GM18907 (cell line): ENCODE results near the gene RPS29.
"Not testable (repeated sequence)": the region's sequence is repeated elsewhere in the genome, so short reads cannot be mapped to it uniquely, and the experiment has no call there.

Experiments
- ATAC-seq: cut with Tn5 transposase; IDR thresholded peaks from one replicate; pipeline ENCODE4 v1.9.1; 2021; ENCODE audit warnings: mild to moderate bottlenecking, moderate library complexity; ENCODE audit not compliant: unreplicated experiment

Gene RPS29

DNA sequence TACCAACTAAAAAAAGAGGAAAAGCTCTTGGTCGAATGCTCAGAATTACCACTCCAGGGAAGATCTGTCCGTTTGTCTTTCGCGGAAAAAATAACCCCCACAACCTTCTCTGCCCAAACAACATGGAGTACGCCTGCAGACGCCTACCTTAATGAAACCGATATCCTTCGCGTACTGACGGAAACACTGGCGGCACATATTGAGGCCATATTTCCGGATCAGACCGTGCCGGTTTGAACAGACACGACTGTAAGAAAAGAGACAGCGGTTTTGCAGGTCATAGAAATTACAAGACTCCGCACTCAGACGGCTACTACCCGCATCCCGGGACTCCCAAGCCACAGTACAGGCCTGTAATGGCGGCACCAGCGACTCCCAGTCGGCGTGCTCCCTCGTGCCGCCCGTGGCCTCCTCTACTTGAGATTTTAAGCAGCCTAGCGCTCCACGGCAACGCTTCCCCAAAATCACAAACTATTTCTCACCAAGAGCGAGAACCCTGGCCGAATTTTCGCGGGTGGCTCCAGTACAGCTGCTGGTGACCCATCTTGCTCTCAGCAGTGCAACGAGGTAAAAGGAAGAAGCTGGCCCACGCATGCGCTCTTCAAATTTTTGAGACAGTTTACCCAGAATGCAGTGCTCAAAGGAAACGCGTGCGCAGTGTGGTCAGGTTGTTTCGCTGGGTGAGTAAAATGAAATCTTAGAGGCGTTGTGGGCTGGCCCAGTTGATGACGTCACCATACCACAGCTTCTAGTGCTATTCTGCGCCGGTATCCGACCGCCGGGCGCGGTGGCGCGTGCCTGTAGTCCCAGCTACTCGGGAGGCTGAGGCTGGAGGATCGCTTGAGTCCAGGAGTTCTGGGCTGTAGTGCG is at the start of gene RPS29:
Gene RPS29, minus strand, starts transcription at position 578 of the 870 bp plus-strand sequence. Its CDS starts 34 bp downstream, at position 544.
- ATAC-seq: peak; percentile 91

DNA sequence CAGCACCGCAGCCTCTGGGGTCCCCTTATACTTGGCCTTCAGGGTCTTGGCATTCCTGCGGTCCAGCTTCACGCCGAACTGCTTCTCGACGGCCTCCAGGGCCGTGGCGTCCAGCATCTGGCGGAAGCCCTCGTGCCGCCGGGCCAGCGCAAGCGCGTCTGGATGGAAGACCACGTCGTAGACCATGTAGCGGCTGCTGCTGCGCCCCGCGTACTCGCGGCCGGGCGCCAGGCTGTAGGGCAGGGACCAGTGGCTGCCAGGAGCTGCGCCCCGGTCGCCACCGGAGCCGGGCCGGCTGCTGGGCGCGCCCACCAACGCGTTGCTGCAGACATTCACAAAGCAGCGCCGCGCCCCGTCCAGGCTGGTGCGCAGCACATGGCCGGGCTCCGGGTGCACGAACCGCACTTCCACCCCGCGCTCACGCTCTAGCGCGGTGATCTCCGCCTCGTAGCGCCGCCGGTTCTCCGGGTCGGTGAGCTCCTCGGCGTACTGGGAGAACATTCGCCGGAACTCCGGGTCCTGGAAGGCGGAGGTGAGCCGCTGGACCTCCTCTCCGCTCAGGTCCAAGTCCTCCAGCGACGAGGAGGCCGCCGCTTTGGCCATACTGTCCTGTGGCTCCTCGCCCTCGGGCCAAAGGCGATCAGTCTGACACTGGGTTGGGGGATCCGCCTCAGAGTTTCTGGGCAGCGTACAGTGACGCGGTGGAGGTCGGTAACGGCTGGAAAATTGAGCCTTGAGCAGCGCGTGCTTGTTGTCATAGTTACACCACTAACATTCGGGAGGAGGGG is 48.6 kb upstream of the RPS29 start, which contains the start of gene DNAAF2:
Gene DNAAF2, minus strand, starts transcription at position 698 of the 788 bp plus-strand sequence. Its CDS starts 95 bp downstream, at position 603.
- peak; percentile 39 for ATAC-seq

DNA sequence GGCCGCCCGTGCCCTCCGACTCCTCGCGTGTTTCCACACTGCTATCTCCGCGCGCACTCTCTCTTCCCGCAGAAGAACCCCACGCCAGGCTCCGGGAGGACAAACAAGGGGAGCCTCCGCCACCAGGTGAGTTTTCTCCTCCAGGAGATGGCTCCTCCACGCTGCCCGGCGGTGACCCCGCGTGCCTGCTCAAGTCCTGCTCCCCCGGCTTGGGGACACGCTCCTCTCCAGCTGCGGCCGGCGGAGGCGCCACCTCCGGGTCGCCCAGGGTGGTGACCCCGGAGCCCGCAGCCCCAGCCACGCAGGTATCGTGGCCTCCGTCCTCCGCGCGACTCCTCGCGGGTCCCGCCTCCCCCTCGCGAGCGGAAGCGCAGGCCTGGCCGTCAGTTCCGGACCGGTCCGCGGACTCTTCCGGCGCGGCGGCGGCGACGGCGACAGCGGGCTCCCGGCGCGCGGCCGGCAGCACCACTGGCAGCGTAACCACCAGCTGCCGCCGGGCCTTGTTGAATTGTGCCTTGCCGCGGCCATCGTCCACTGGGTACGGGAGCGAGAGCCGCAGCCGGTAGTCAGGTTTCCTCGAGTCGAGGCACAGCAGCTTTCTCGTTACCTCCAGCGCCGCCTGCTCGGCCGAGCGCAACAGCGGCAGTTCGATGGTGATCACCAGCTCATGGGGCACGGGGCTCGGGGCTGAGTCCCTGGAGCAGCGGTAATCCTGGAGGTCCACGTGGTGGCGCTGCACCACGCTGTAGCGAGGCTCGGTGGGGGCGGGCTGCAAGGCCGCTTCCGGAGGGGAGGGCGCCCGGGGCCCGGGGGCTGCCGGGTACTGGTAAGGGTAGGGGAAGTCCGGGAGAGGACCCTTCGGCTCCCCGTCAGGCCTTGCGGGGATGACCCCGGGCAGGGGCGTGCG is 47.7 kb upstream of the RPS29 start:
- peak; percentile 81 for ATAC-seq

DNA sequence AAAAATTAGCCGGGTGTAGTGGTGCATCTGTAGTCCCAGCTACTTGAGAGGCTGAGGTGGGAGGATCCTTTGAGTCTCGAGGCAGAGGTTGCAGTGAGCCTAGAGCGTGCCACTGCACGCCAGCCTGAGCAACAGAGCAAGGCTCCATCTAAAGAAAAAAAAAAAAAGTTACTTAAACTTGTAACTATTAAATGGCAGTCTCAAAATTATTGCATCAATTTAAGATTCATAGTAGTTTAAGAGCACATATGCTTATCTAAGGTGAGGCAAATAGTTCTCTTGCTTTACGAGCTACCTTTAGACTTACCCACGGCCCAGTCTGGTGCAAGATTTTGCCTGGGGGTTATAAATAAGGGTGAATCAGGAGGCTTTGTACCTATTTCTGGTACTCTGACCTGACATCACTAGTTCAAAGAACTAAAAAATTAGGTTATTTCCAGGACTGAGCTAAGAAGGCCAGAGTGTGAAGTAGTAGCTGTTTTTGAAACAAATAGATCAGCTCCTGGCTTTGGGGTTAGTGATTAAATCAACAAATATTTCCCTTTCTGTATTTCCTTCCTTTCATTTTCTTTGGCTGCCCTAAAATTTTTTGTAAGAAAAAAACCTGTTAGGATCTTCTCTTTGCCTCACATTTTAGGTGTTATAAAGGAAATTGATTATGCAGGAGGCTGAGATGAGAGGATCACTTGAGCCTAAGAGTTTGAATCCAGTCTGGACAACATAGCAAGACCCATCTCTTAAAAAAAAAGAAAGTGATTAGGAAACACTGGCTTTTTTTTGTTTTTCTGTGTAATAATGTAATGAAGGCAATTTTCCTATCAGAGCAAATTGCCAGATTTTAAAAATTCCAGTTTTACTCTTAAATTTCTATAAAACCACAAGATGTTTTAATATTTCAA is 38.0 kb upstream of the RPS29 start:
- no peak for ATAC-seq

DNA sequence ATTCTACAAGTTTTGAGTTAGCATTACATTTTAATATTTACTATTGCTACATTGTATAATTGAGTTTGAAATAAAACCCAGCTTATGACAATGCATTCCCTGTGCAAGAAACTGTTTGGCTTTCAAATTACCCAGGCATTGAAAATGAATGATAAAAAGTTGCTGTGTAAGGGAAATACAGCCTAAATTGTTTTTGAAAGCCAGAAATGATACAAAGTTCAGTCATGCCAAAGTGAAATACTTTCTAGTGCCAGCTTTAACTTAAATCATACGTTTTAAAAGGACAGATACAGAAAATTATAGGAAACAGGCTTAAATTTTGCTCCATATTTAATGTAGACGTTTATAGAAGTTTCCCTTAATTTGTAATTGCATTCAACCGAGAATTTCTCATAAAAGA is 37.2 kb upstream of the RPS29 start:
- no peak for ATAC-seq

DNA sequence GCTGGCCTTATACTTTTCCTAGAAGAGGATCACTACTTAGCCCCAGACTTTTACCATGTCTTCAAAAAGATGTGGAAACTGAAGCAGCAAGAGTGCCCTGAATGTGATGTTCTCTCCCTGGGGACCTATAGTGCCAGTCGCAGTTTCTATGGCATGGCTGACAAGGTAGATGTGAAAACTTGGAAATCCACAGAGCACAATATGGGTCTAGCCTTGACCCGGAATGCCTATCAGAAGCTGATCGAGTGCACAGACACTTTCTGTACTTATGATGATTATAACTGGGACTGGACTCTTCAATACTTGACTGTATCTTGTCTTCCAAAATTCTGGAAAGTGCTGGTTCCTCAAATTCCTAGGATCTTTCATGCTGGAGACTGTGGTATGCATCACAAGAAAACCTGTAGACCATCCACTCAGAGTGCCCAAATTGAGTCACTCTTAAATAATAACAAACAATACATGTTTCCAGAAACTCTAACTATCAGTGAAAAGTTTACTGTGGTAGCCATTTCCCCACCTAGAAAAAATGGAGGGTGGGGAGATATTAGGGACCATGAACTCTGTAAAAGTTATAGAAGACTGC is 35.9 kb upstream of the RPS29 start:
- ATAC-seq: no peak

DNA sequence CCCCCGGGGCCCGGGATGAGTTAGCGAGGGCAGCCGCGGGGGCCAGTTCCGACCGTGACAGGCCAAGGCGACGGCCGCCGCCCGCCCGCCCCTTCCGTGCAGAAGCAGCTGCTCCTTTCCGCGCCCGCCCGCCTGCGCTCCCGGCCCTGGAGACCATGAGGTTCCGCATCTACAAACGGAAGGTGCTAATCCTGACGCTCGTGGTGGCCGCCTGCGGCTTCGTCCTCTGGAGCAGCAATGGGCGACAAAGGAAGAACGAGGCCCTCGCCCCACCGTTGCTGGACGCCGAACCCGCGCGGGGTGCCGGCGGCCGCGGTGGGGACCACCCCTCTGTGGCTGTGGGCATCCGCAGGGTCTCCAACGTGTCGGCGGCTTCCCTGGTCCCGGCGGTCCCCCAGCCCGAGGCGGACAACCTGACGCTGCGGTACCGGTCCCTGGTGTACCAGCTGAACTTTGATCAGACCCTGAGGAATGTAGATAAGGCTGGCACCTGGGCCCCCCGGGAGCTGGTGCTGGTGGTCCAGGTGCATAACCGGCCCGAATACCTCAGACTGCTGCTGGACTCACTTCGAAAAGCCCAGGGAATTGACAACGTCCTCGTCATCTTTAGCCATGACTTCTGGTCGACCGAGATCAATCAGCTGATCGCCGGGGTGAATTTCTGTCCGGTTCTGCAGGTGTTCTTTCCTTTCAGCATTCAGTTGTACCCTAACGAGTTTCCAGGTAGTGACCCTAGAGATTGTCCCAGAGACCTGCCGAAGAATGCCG is 35.1 kb upstream of the RPS29 start:
- ATAC-seq: peak; percentile 35

DNA sequence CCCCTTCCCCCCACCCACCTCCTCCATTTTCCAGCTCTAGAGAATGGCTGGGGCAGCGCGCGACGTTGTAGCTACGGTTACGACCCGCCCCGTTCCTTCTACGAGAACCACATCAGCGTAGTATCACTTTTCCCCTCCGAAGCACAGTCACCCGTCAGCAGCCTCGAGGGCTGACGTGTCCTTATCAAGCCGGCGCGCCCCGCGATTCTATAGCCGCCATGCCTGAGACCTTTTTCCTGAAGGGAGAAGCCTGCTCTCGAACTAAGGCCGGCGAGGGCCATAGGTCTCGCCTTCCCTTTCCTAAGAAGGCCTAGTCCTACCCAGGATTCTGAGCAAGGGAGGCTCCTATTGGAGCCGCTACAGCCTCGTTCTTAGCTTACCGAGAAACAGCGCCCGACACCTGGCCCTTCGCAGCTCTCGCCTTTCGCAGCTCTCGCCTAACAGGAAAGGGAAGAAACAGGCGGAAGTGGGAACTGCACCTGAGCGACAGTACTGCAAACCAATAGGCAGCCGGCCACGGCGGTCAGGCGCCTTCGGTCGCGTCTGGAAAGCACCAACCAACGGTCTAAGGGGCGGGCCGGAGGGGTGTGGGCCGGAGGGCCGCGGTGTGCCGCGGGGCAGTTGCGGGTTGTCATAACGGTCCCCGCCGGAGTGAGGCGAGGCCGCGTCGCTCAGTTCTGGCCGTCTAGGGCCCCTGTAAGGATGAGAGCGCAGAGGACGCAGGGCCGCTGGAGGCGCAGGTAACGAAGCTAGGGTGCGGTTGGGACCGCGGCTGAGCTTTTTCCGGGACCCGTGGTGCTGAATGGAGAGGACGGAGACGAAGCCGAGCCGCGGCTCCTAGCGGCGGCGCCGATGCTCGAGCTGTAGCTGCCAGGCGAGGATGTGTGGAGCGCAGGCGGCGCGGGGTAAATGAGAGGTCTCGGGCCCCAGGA is 34.3 kb upstream of the RPS29 start, which contains the start of the genes MGAT2 and RPL36AL:
Gene MGAT2, plus strand, starts transcription at position 618 of the 932 bp plus-strand sequence. CDS start 470 bp downstream, outside the sequence.
Gene RPL36AL, minus strand, starts transcription at position 445 of the 932 bp plus-strand sequence. CDS start 1,522 bp downstream, outside the sequence.
- ATAC-seq: peak; percentile 95

DNA sequence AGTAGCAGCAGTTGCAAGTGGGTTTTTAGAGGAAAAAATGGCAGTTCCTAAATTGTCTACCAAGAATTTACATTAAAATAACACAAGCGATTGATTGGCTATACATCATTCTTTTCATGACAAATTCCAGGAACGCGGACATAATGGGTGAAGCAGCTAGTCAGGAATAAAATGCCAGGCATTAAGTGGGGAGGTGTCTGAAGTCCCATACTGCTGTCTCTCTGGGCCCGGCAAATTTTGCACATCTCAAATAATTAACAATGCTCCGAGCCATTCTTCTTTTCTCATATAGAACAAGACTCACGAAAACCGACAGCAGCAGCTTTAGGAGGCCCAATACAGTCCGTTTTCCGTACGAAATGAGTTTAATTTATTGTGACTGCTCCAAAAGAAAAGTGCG is 33.5 kb upstream of the RPS29 start:
- no peak for ATAC-seq

DNA sequence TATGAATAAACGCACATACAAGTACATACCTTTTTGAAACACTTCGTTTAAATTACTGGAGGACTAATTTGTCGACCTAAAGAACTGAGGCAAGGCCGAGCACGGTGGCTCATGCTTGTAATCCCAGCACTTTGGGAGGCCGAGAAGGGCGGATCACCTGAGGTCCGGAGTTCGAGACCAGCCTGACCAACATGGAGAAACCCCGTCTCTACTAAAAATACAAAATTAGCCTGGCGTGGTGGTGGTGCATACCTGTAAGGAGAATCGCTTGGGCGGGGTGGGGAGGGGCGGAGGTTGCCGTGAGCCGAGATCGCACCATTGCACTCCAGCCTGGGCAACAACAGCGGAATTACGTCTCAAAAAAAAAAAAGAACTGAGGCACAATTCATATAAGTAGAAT is 33.1 kb upstream of the RPS29 start:
- ATAC-seq: not testable (repeated sequence)

DNA sequence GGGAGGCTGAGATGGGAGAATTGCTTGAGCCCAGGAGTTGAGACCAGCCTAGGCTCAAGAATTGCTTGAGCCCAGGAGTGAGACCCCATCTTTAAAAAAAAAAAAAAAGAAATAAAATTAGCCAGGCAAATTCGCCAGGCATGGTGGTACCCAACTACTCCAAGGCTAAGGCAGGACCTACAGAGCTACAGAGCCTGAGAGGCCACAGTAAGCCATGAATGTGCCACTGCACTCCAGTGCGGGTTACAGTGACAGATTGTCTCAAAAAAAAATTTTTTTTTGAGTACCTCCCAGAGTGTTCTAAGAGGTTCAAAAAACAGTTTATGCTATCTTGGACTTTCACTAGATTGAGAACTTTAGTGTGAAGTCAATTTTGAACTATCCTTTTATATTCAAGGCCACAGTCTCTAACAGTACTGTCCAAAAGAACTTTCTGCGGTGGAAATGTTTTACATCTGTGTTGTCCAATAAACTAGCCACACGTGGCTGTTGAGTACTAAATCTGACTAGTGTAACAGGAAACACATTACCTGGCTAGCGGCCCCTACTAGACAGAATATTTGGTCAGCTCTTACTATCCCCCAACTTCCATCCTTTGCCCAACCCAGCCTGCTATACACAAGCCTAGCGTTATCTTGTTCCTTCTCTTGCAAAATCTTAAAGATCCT is 31.8 kb upstream of the RPS29 start:
- no peak for ATAC-seq

DNA sequence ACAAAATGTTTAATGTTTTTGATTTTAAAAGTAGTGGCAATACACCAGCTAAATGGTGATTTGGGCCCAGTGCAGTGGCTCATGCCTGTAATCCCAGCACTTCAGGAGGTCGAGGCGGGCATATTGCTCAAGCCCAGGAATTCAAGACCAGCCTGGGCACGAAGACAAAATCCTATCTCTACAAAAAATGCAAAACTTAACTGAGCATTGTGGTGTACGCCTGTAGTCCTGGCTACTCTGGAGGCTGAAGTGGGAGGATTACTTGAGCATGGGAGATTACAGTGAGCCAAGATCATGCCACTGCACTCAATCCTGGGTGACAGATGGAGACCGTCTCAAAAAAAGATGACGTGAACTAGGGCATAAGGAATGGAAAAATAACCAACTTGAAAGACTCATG is 29.6 kb upstream of the RPS29 start:
- ATAC-seq: no peak

DNA sequence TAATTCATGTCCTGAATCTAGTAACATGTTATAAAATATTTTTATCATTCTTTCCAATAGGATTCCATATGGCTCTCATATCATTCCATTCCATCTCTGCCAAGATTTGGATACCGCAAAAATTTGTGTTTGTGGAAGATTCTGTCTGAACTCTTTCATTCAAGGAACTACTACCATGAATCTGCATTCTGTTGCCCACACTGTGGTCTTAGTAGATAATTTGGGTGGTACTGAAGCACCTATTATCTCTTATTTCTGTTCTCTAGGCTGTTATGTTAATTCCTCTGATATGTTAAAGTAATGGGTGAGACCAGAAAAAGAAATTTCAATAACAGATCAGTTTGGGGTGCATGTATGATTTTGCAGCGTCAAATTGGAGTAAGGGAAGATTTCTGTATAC is 28.0 kb upstream of the RPS29 start:
- no peak for ATAC-seq

DNA sequence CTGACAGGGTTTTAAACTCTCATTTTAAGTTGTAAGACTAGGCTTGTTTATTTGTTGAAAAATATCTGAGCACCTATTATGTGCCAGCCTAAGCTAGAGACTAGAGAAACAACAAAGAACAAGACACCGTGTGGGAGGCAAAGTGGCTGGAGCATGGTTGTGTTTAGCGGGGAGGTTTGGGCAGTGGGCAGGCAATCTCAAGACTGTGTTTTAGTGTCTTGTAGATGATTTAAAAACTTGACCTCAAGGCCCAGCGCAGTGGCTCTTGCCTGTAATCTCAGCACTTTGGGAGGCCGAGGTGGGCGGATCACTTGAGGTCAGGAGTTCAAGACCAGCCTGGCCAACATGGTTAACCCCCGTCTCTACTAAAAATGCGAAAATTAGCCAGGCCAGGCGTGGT is 26.5 kb upstream of the RPS29 start:
- no peak for ATAC-seq

DNA sequence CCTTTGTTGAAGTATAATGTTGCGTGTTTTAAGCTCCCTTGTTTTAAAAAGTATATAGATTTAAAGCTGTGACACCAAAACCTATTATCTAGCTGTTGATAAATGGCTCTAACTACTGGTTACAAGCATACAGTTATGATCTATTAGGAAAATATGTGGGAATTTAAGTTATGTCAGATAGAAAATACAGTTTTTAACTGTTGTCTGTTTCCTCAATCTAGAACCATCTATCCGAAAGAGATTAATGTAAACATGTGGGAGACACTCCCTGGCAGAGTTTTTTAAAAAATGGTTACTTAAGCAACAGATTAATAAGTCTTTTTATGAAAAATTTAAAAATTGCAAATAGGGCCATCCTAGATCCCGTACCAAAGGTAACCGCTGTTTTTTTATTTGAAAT is 26.1 kb upstream of the RPS29 start:
- no peak for ATAC-seq

DNA sequence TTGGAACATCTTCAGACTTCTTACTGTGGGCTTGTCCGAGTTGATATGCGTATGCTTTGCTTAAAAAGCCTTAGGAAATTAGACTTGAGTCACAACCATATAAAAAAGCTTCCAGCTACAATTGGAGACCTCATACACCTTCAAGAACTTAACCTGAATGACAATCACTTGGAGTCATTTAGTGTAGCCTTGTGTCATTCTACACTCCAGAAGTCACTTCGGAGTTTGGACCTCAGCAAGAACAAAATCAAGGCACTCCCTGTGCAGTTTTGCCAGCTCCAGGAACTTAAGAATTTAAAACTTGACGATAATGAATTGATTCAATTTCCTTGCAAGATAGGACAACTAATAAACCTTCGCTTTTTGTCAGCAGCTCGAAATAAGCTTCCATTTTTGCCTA is 21.4 kb upstream of the RPS29 start:
- ATAC-seq: no peak
